Stimulated activated naive CD8-positive, alpha-beta T cell treated with anti-CD3 and anti-CD28 coated beads, Interleukin-15, Interleukin-2, amounts not matched to agents 100 ng/mL and 50 ng/mL, for 24 hours (primary cell): Measurements from ENCODE around the gene CACNB4.
"Not testable (repeated sequence)": the region's sequence is repeated elsewhere in the genome, so short reads cannot be mapped to it uniquely, and the experiment has no call there.

Source experiments
- H3K27ac Mint-ChIP-seq: one replicate; pipeline ENCODE4 v1.8.0; 2021; ENCODE audit warnings: mild to moderate bottlenecking, mixed read lengths
- H3K27me3 Mint-ChIP-seq: one replicate; pipeline ENCODE4 v1.8.0; 2021; ENCODE audit warnings: mixed read lengths
- H3K36me3 Mint-ChIP-seq: one replicate; pipeline ENCODE4 v1.8.0; 2021; ENCODE audit warnings: low read depth, mixed read lengths
- H3K4me1 Mint-ChIP-seq: one replicate; pipeline ENCODE4 v1.8.0; 2021; ENCODE audit warnings: low read depth, mixed read lengths
- H3K4me3 Mint-ChIP-seq: one replicate; pipeline ENCODE4 v1.8.0; 2021; ENCODE audit warnings: mild to moderate bottlenecking, mixed read lengths
- H3K9me3 Mint-ChIP-seq: one replicate; pipeline ENCODE4 v1.8.0; 2021; ENCODE audit warnings: mixed read lengths

Gene CACNB4

GRCh38 chr2:151899156-151899555 is 199.7 kb downstream of the CACNB4 start:
- Mint-ChIP-seq H3K9me3 (peaks cover 6% of the 10 kb centered on the region), H3K4me3 (no peak overlapping the region), H3K4me1 (no peaks in the 10 kb centered on the region), H3K27me3 (peaks cover 5% of the 10 kb centered on the region), H3K27ac (no peak overlapping the region), H3K36me3 (no peaks in the 10 kb centered on the region)

- H3K4me1 Mint-ChIP-seq: no peaks in the 10 kb centered on the region
- H3K27ac Mint-ChIP-seq: no peak overlapping the region
- H3K4me3 Mint-ChIP-seq: no peak overlapping the region
- H3K27me3 Mint-ChIP-seq: no peaks in the 10 kb centered on the region
- H3K9me3 Mint-ChIP-seq: peaks cover 6% of the 10 kb centered on the region
- H3K36me3 Mint-ChIP-seq: no peaks in the 10 kb centered on the region
These were observed 207.2 kb downstream of the CACNB4 start for GRCh38 chr2:151891566-151892194.

GRCh38 chr2:151887164-151887563 is 211.7 kb downstream of the CACNB4 start:
- no peaks in the 10 kb centered on the region for H3K36me3 Mint-ChIP-seq
- no peaks in the 10 kb centered on the region for H3K4me1 Mint-ChIP-seq
- H3K27me3 Mint-ChIP-seq: no peaks in the 10 kb centered on the region
- H3K9me3 Mint-ChIP-seq: no peaks in the 10 kb centered on the region
- H3K4me3 Mint-ChIP-seq: no peak overlapping the region
- H3K27ac Mint-ChIP-seq: no peak overlapping the region

- Mint-ChIP-seq H3K9me3 (no peaks in the 10 kb centered on the region), H3K4me3 (no peak overlapping the region), H3K36me3 (no peaks in the 10 kb centered on the region), H3K27me3 (no peaks in the 10 kb centered on the region), H3K4me1 (no peaks in the 10 kb centered on the region), H3K27ac (no peak overlapping the region)
These were observed 212.6 kb downstream of the CACNB4 start for GRCh38 chr2:151886241-151886640.

GRCh38 chr2:151882786-151883445 is 215.9 kb downstream of the CACNB4 start:
- Mint-ChIP-seq H3K36me3 (no peaks in the 10 kb centered on the region), H3K9me3 (no peaks in the 10 kb centered on the region), H3K4me3 (no peak overlapping the region), H3K27ac (no peak overlapping the region), H3K27me3 (no peaks in the 10 kb centered on the region), H3K4me1 (peaks cover 14% of the 10 kb centered on the region)

GRCh38 chr2:151881342-151881741 is 217.5 kb downstream of the CACNB4 start:
- Mint-ChIP-seq H3K4me3 (no peak overlapping the region), H3K36me3 (no peaks in the 10 kb centered on the region), H3K27ac (no peak overlapping the region), H3K27me3 (no peaks in the 10 kb centered on the region), H3K9me3 (no peaks in the 10 kb centered on the region), H3K4me1 (peaks cover 14% of the 10 kb centered on the region)

GRCh38 chr2:151880586-151880985 is 218.3 kb downstream of the CACNB4 start:
- no peak overlapping the region for H3K27ac Mint-ChIP-seq
- H3K4me3 Mint-ChIP-seq: no peak overlapping the region
- H3K27me3 Mint-ChIP-seq: no peaks in the 10 kb centered on the region
- H3K4me1 Mint-ChIP-seq: peaks cover 14% of the 10 kb centered on the region
- H3K9me3 Mint-ChIP-seq: no peaks in the 10 kb centered on the region
- H3K36me3 Mint-ChIP-seq: no peaks in the 10 kb centered on the region

- H3K4me1 Mint-ChIP-seq: peaks cover 14% of the 10 kb centered on the region
- no peak overlapping the region for H3K27ac Mint-ChIP-seq
- no peaks in the 10 kb centered on the region for H3K9me3 Mint-ChIP-seq
- no peaks in the 10 kb centered on the region for H3K36me3 Mint-ChIP-seq
- no peak overlapping the region for H3K4me3 Mint-ChIP-seq
- H3K27me3 Mint-ChIP-seq: no peaks in the 10 kb centered on the region
These were observed 219.9 kb downstream of the CACNB4 start for GRCh38 chr2:151878655-151879563.

GRCh38 chr2:151878204-151878603 is 220.6 kb downstream of the CACNB4 start:
- Mint-ChIP-seq H3K4me1 (peaks cover 14% of the 10 kb centered on the region), H3K36me3 (no peaks in the 10 kb centered on the region), H3K4me3 (no peak overlapping the region), H3K9me3 (no peaks in the 10 kb centered on the region), H3K27ac (no peak overlapping the region), H3K27me3 (no peaks in the 10 kb centered on the region)

- not testable (repeated sequence) for H3K9me3 Mint-ChIP-seq, H3K4me3 Mint-ChIP-seq, H3K36me3 Mint-ChIP-seq, H3K27ac Mint-ChIP-seq, H3K27me3 Mint-ChIP-seq
- peaks cover 14% of the 10 kb centered on the region for H3K4me1 Mint-ChIP-seq
These were observed 223.2 kb downstream of the CACNB4 start for GRCh38 chr2:151875631-151876030.

GRCh38 chr2:151872463-151872862 is 226.4 kb downstream of the CACNB4 start:
- H3K4me1 Mint-ChIP-seq: no peaks in the 10 kb centered on the region
- no peak overlapping the region for H3K27ac Mint-ChIP-seq
- no peak overlapping the region for H3K4me3 Mint-ChIP-seq
- peaks cover 12% of the 10 kb centered on the region for H3K27me3 Mint-ChIP-seq
- no peaks in the 10 kb centered on the region for H3K9me3 Mint-ChIP-seq
- no peaks in the 10 kb centered on the region for H3K36me3 Mint-ChIP-seq

GRCh38 chr2:151869291-151869690 is 229.6 kb downstream of the CACNB4 start:
- H3K27ac Mint-ChIP-seq: no peak overlapping the region
- H3K4me1 Mint-ChIP-seq: no peaks in the 10 kb centered on the region
- no peak overlapping the region for H3K4me3 Mint-ChIP-seq

GRCh38 chr2:151862700-151863099 is 236.1 kb downstream of the CACNB4 start:
- Mint-ChIP-seq H3K27me3 (peaks cover 11% of the 10 kb centered on the region), H3K27ac (no peak overlapping the region), H3K9me3 (no peaks in the 10 kb centered on the region), H3K4me3 (no peak overlapping the region), H3K4me1 (no peaks in the 10 kb centered on the region), H3K36me3 (no peaks in the 10 kb centered on the region)

More at GRCh38 chr2:151869291-151869690, 229.6 kb downstream of the CACNB4 start:
- Mint-ChIP-seq H3K36me3 (no peaks in the 10 kb centered on the region), H3K27me3 (peaks cover 21% of the 10 kb centered on the region), H3K9me3 (no peaks in the 10 kb centered on the region)

- Mint-ChIP-seq H3K36me3 (no peaks in the 10 kb centered on the region), H3K27me3 (peaks cover 8% of the 10 kb centered on the region), H3K4me3 (no peak overlapping the region), H3K27ac (no peak overlapping the region), H3K9me3 (no peaks in the 10 kb centered on the region), H3K4me1 (no peaks in the 10 kb centered on the region)
These were observed 237.7 kb downstream of the CACNB4 start for GRCh38 chr2:151861174-151861573.

- Mint-ChIP-seq H3K36me3 (no peaks in the 10 kb centered on the region), H3K27me3 (peaks cover 5% of the 10 kb centered on the region), H3K9me3 (no peaks in the 10 kb centered on the region), H3K4me1 (no peaks in the 10 kb centered on the region), H3K27ac (no peak overlapping the region), H3K4me3 (no peak overlapping the region)
These were observed 238.2 kb downstream of the CACNB4 start for GRCh38 chr2:151860613-151861146.
